ENCODE data around the gene MRGPRX2. TPM values are rescaled to one million over a fixed set of nuclear protein-coding genes. Genes with fewer than 3 reads are reported as not detected.

The MRGPRX2 gene
- total RNA-seq, 3 donors from 2014 or later (not counting 1 experiment from before 2014, with no cell fraction given): 0.21 to 0.48 TPM; not detected in 1

- Histone ChIP-seq H3K36me3 (ENCODE audit: control insufficient read depth, insufficient read depth, low read length) (no peaks in the 10 kb centered on the region), H3K27me3 (ENCODE audit: control insufficient read depth, insufficient read depth, low read length) (no peaks in the 10 kb centered on the region), H3K4me3 (ENCODE audit: low read length) (no peak overlapping the region), H3K4me1 (ENCODE audit: control insufficient read depth, insufficient read depth, low read length) (no peaks in the 10 kb centered on the region), H3K27ac (ENCODE audit: low read length) (no peak overlapping the region), H3K9me3 (ENCODE audit: control insufficient read depth, insufficient read depth, low read length) (no peaks in the 10 kb centered on the region)
- Mint-ChIP-seq H3K4me3 (no peak overlapping the region), H3K27ac (no peak overlapping the region), H3K4me1 (no peaks in the 10 kb centered on the region), H3K27me3 (ENCODE audit: low read depth in 2 of 2) (peaks cover 36 to 37% of the 10 kb centered on the region in 2 donors), H3K9me3 (peaks cover 0 to 3% of the 10 kb centered on the region in 2 donors), H3K36me3 (no peaks in the 10 kb centered on the region)
- intact Hi-C loops (cut with micrococcal nuclease): no loop called here
- ATAC-seq (no peak), DNase-seq (no peak)
- TF ChIP-seq CTCF (IDR thresholded peaks at IDR 0.05): no peak
- 60% methylated on average over 1 of the region's 1 CpG for WGBS (ENCODE audit: insufficient coverage)
These were observed 42.0 kb upstream of the MRGPRX2 start for GRCh38 chr11:19102521-19102900.

GRCh38 chr11:19101796-19102520, 41.4 kb upstream of the MRGPRX2 start:
- 81% methylated on average over 2 of the region's 4 CpGs for WGBS (ENCODE audit: insufficient coverage)

GRCh38 chr11:19100885-19101284, 40.4 kb upstream of the MRGPRX2 start:
- no peaks in the 10 kb centered on the region for H3K9me3 ChIP-seq (ENCODE audit: control insufficient read depth, insufficient read depth, low read length)
- peaks cover 39 to 51% of the 10 kb centered on the region in 2 donors for H3K27me3 Mint-ChIP-seq (ENCODE audit: low read depth in 2 of 2)
- H3K4me1 Mint-ChIP-seq: no peaks in the 10 kb centered on the region
- no peak for ATAC-seq
- H3K9me3 Mint-ChIP-seq: peaks cover 0 to 3% of the 10 kb centered on the region in 2 donors
- 80% methylated on average over 4 of the region's 4 CpGs for WGBS (ENCODE audit: insufficient coverage)
- H3K4me3 Mint-ChIP-seq: no peak overlapping the region
- no peak for TF ChIP-seq CTCF (IDR thresholded peaks at IDR 0.05)
- no peaks in the 10 kb centered on the region for H3K36me3 ChIP-seq (ENCODE audit: control insufficient read depth, insufficient read depth, low read length)
- H3K27ac Mint-ChIP-seq: no peak overlapping the region
- no peak for DNase-seq
- no peaks in the 10 kb centered on the region for H3K36me3 Mint-ChIP-seq
- H3K27me3 ChIP-seq (ENCODE audit: control insufficient read depth, insufficient read depth, low read length): no peaks in the 10 kb centered on the region
- intact Hi-C loops (cut with micrococcal nuclease): no loop called here
- H3K4me3 ChIP-seq (ENCODE audit: low read length): no peak overlapping the region
- no peaks in the 10 kb centered on the region for H3K4me1 ChIP-seq (ENCODE audit: control insufficient read depth, insufficient read depth, low read length)
- H3K27ac ChIP-seq (ENCODE audit: low read length): no peak overlapping the region

More at GRCh38 chr11:19101796-19102520, 41.4 kb upstream of the MRGPRX2 start:
- H3K9me3 ChIP-seq (ENCODE audit: control insufficient read depth, insufficient read depth, low read length): no peaks in the 10 kb centered on the region
- Mint-ChIP-seq H3K4me3 (no peak overlapping the region), H3K9me3 (peaks cover 0 to 3% of the 10 kb centered on the region in 2 donors), H3K4me1 (no peaks in the 10 kb centered on the region), H3K27me3 (ENCODE audit: low read depth in 2 of 2) (peaks cover 32 to 42% of the 10 kb centered on the region in 2 donors), H3K36me3 (no peaks in the 10 kb centered on the region), H3K27ac (no peak overlapping the region)
- ATAC-seq: no peak
- H3K27me3 ChIP-seq (ENCODE audit: control insufficient read depth, insufficient read depth, low read length): no peaks in the 10 kb centered on the region
- no peaks in the 10 kb centered on the region for H3K4me1 ChIP-seq (ENCODE audit: control insufficient read depth, insufficient read depth, low read length)
- intact Hi-C loops (cut with micrococcal nuclease): no loop called here
- TF ChIP-seq CTCF (IDR thresholded peaks at IDR 0.05): no peak
- no peak overlapping the region for H3K4me3 ChIP-seq (ENCODE audit: low read length)
- no peaks in the 10 kb centered on the region for H3K36me3 ChIP-seq (ENCODE audit: control insufficient read depth, insufficient read depth, low read length)
- no peak for DNase-seq
- no peak overlapping the region for H3K27ac ChIP-seq (ENCODE audit: low read length)

GRCh38 chr11:19099093-19099492, 38.6 kb upstream of the MRGPRX2 start:
- H3K36me3 ChIP-seq (ENCODE audit: control insufficient read depth, insufficient read depth, low read length): no peaks in the 10 kb centered on the region
- no peak overlapping the region for H3K27ac Mint-ChIP-seq
- H3K4me1 Mint-ChIP-seq: no peaks in the 10 kb centered on the region
- TF ChIP-seq CTCF (IDR thresholded peaks at IDR 0.05): no peak
- ATAC-seq: no peak
- peaks cover 42 to 56% of the 10 kb centered on the region in 2 donors for H3K27me3 Mint-ChIP-seq (ENCODE audit: low read depth in 2 of 2)
- no peaks in the 10 kb centered on the region for H3K9me3 ChIP-seq (ENCODE audit: control insufficient read depth, insufficient read depth, low read length)
- WGBS (ENCODE audit: insufficient coverage): 93% methylated on average over 3 of the region's 3 CpGs
- H3K4me1 ChIP-seq (ENCODE audit: control insufficient read depth, insufficient read depth, low read length): no peaks in the 10 kb centered on the region
- no peak overlapping the region for H3K4me3 Mint-ChIP-seq
- H3K27ac ChIP-seq (ENCODE audit: low read length): no peak overlapping the region
- H3K36me3 Mint-ChIP-seq: no peaks in the 10 kb centered on the region
- no peak overlapping the region for H3K4me3 ChIP-seq (ENCODE audit: low read length)
- peaks cover 0 to 3% of the 10 kb centered on the region in 2 donors for H3K9me3 Mint-ChIP-seq
- no peak for DNase-seq
- intact Hi-C loops (cut with micrococcal nuclease): no loop called here
- H3K27me3 ChIP-seq (ENCODE audit: control insufficient read depth, insufficient read depth, low read length): no peaks in the 10 kb centered on the region
